Left colon (tissue), 2 donors: ENCODE results near the gene KLC3. TPM values are rescaled to one million over a fixed set of nuclear protein-coding genes. Genes with fewer than 3 reads are reported as not detected.
"Not testable (repeated sequence)": the region's sequence is repeated elsewhere in the genome, so short reads cannot be mapped to it uniquely, and the experiment has no call there.

Experiments used
- ATAC-seq: fragments of 200-7000 bp; cut with Tn5 transposase; one replicate; pipeline ENCODE4 v1.9.1; 2020; ENCODE audit warnings: mild to moderate bottlenecking, moderate library complexity
- DNase-seq, 2 donors: peaks; one replicate each; pipeline ENCODE4 v3.0.0-alpha.2; 2020
- intact Hi-C, 2 donors: fragments of 100-400 bp; cut with DNase I in 1 of 2; cut with micrococcal nuclease in 1 of 2; formaldehyde crosslinking; loops; one replicate each; pipeline versions ENCODE4 v1.11.2 to v1.14.0; 2022; cut with DNase I, micrococcal nuclease
- total RNA-seq, 2 donors: library from RNA; stranded (reverse); fragmentation: NEBNext Ultra II Directional; extraction: Animal tissue kit (Norgen Biotek cat#: 25700); gene quantifications; one replicate each; pipeline ENCODE4 v1.2.1, GENCODE V29; 2021
- donor health status: DM: no; HTN: no; CAD: no.
- donor health status: DM: yes; HTN: yes; CAD: no.

The KLC3 gene
- total RNA-seq, 2 donors from 2014 or later = not detected

GRCh38 chr19:45312285-45312684, 28.3 kb upstream of the KLC3 start:
- intact Hi-C loops, ATAC-seq, DNase-seq: not testable (repeated sequence)

GRCh38 chr19:45314708-45315245, 25.8 kb upstream of the KLC3 start:
- DNase-seq (no peak), ATAC-seq (no peak)
- intact Hi-C loops = no loop called here

GRCh38 chr19:45315304-45315703, 25.2 kb upstream of the KLC3 start:
- intact Hi-C loops = no loop called here
- no peak for DNase-seq
- no peak for ATAC-seq

- no peak for ATAC-seq
- no peak for DNase-seq
- intact Hi-C loops = no loop called here
Observed at GRCh38 chr19:45320997-45321775, 19.4 kb upstream of the KLC3 start.

- ATAC-seq (no peak), DNase-seq (no peak)
- intact Hi-C loops = no loop called here
Observed at GRCh38 chr19:45321848-45322247, 18.7 kb upstream of the KLC3 start.

- no peak for DNase-seq
- intact Hi-C loops = no loop called here
- no peak for ATAC-seq
Observed at GRCh38 chr19:45322311-45322710, 18.2 kb upstream of the KLC3 start.

GRCh38 chr19:45322744-45323281, 17.7 kb upstream of the KLC3 start, which contains the start of gene CKM:
TSS of gene CKM (minus strand) at chr19:45322875. CDS start at chr19:45319713, 3,162 bp downstream.
- ATAC-seq (no peak), DNase-seq (no peak)
- intact Hi-C loops = no loop called here

- intact Hi-C loops = no loop called here
- DNase-seq (peak; percentile 16 to 46), ATAC-seq (peak; percentile 36)
Observed at GRCh38 chr19:45323671-45324081, 16.9 kb upstream of the KLC3 start.

GRCh38 chr19:45324349-45324907, 16.1 kb upstream of the KLC3 start:
- intact Hi-C loops = no loop called here
- ATAC-seq (no peak), DNase-seq (no peak)

- ATAC-seq = no peak
- intact Hi-C loops = no loop called here
- no peak for DNase-seq
Observed at GRCh38 chr19:45327404-45328143, 13.0 kb upstream of the KLC3 start.

- no peak for ATAC-seq
- DNase-seq = no peak
- intact Hi-C loops = no loop called here
Observed at GRCh38 chr19:45331411-45331810, 9.1 kb upstream of the KLC3 start.

GRCh38 chr19:45333609-45334303, 6.8 kb upstream of the KLC3 start:
- intact Hi-C loops = no loop called here
- ATAC-seq (no peak), DNase-seq (no peak)

GRCh38 chr19:45334881-45335280, 5.7 kb upstream of the KLC3 start:
- intact Hi-C loops, ATAC-seq: not testable (repeated sequence)

GRCh38 chr19:45336696-45337251, 3.8 kb upstream of the KLC3 start:
- no peak for ATAC-seq
- intact Hi-C loops = no loop called here
- no peak for DNase-seq

More at GRCh38 chr19:45334881-45335280, 5.7 kb upstream of the KLC3 start:
- DNase-seq = not testable (repeated sequence)

GRCh38 chr19:45339629-45340028, 921 bp upstream of the KLC3 start:
- no peak for ATAC-seq
- intact Hi-C loops = no loop called here
- DNase-seq = no peak

- DNase-seq = peak in 1 of 2 donors; percentile 18
- intact Hi-C loops = no loop called here
- ATAC-seq = peak; percentile 32
Observed at GRCh38 chr19:45340899-45341453, 426 bp downstream of the KLC3 start.

GRCh38 chr19:45342911-45343310, 2.4 kb downstream of the KLC3 start:
- intact Hi-C loops = no loop called here
- no peak for ATAC-seq
- DNase-seq = no peak
